Keratinocyte (primary cell): Measurements from ENCODE around the gene ECSCR. TPM values are rescaled to one million over a fixed set of nuclear protein-coding genes. Genes with fewer than 3 reads are reported as not detected.

Experiments used
- DNase-seq: peaks from one replicate; pipeline ENCODE4 v3.0.0-alpha.2; 2011; ENCODE audit warnings: low read depth, missing footprints, low spot score
- FAIRE-seq: peaks from 2 replicates; lab custom pipeline; 2011; peaks lifted over from hg19 to GRCh38; lab: Jason Lieb, UNC
- H2AFZ ChIP-seq: 2 replicates; pipeline ENCODE4 v1.6.0; 2012; ENCODE audit warnings: low read length, control low read depth, inconsistent platforms; ENCODE audit not compliant: control insufficient read depth
- H3K27ac ChIP-seq: 2 replicates; pipeline ENCODE4 v1.5.1; 2011; ENCODE audit warnings: low read length; ENCODE audit not compliant: control insufficient read depth, insufficient read depth
- H3K27me3 ChIP-seq: 3 replicates; pipeline ENCODE4 v1.6.0; 2011; ENCODE audit warnings: low read length; ENCODE audit not compliant: control insufficient read depth, insufficient read depth; ENCODE audit errors: extremely low read depth
- H3K36me3 ChIP-seq, 2 experiments: 2 replicates in 1 of 2; 3 replicates in 1 of 2; pipeline ENCODE4 v1.5.1; 2011; ENCODE audit warnings: low read length in 2 of 2, mild to moderate bottlenecking in 1 of 2; ENCODE audit not compliant: control insufficient read depth in 2 of 2, insufficient read depth in 2 of 2; ENCODE audit errors: extremely low read depth in 1 of 2
- H3K4me1 ChIP-seq: 3 replicates; pipeline ENCODE4 v1.5.1; 2011; ENCODE audit warnings: low read length; ENCODE audit not compliant: control insufficient read depth, insufficient read depth; ENCODE audit errors: extremely low read depth
- H3K4me2 ChIP-seq: 3 replicates; pipeline ENCODE4 v1.6.0; 2011; ENCODE audit warnings: low read depth, low read length; ENCODE audit not compliant: control insufficient read depth, insufficient read depth; ENCODE audit errors: extremely low read depth
- H3K4me3 ChIP-seq, 3 experiments: fragments of 200-600 bp in 1 of 3; sonication (generic) in 1 of 3; 2 replicates in 2 of 3; 3 replicates in 1 of 3; pipeline ENCODE4 v1.5.1; 2011 to 2016; ENCODE audit warnings: low read length in 3 of 3, mild to moderate bottlenecking in 3 of 3, control low read depth in 2 of 3, inconsistent platforms in 1 of 3, low read depth in 1 of 3, mixed read lengths in 1 of 3, mixed run types in 1 of 3, moderate library complexity in 1 of 3; ENCODE audit not compliant: control insufficient read depth in 2 of 3, insufficient read depth in 2 of 3; ENCODE audit errors: extremely low read depth in 1 of 3
- H3K79me2 ChIP-seq: 2 replicates; pipeline ENCODE4 v1.6.0; 2012; ENCODE audit warnings: low read length; ENCODE audit not compliant: control insufficient read depth, insufficient read depth
- H3K9ac ChIP-seq: 3 replicates; pipeline ENCODE4 v1.6.0; 2011; ENCODE audit warnings: low read length; ENCODE audit not compliant: control insufficient read depth, insufficient read depth; ENCODE audit errors: extremely low read depth
- H3K9me1 ChIP-seq: 3 replicates; pipeline ENCODE4 v1.6.0; 2011; ENCODE audit warnings: low read length; ENCODE audit not compliant: control insufficient read depth, insufficient read depth; ENCODE audit errors: extremely low read depth
- H3K9me3 ChIP-seq: 2 replicates; pipeline ENCODE4 v1.5.1; 2012; ENCODE audit warnings: low read depth, low read length; ENCODE audit not compliant: control insufficient read depth
- H4K20me1 ChIP-seq: 3 replicates; pipeline ENCODE4 v1.6.0; 2011; ENCODE audit warnings: low read length; ENCODE audit not compliant: control insufficient read depth, insufficient read depth; ENCODE audit errors: extremely low read depth
- CTCF ChIP-seq, 3 experiments: IDR thresholded peaks in 1 of 3; conservative IDR thresholded peaks in 1 of 3; optimal IDR thresholded peaks in 1 of 3; 2 replicates in 2 of 3; 3 replicates in 1 of 3; pipeline versions ENCODE3 to v1.5.1; 2011; ENCODE audit warnings: low read length in 3 of 3, mild to moderate bottlenecking in 3 of 3, moderate library complexity in 2 of 3, control low read depth in 1 of 3, inconsistent platforms in 1 of 3; ENCODE audit not compliant: insufficient read depth in 2 of 3; ENCODE audit errors: extremely low read depth in 1 of 3
- EZH2 ChIP-seq: IDR thresholded peaks from one replicate; pipeline ENCODE4 v1.6.1; 2012; ENCODE audit warnings: inconsistent platforms, mild to moderate bottlenecking, low read length, moderate library complexity
- dilution Hi-C: fragments of 300-500 bp; cut with MboI; formaldehyde crosslinking; loops from one replicate; pipeline ENCODE4 v1.7.0; 2020; ENCODE audit warnings: low sequenced_read_pairs; ENCODE audit not compliant: extremely low pct_ligation_motif_present
- polyA plus RNA-seq, 5 experiments: library from polyadenylated mRNA; depleted of rRNA in 3 of 5; stranded (reverse) in 3 of 5; stranded (forward) in 1 of 5; unstranded in 1 of 5; fragments of >200 nt; gene quantifications; 1 replicate in 1 of 5; 2 replicates in 3 of 5; 3 replicates in 1 of 5; pipeline versions ENCODE4 v1.2.1 to v1.2.3, GENCODE V29; 2011 to 2012; ENCODE audit warnings: missing spikeins in 2 of 5, low read depth in 1 of 5, low replicate concordance in 1 of 5

The ECSCR gene
- polyA plus RNA-seq, 1 donor (not counting 4 experiments of a cell fraction or from before 2014, with no cell fraction given), result not detected

- Histone ChIP-seq H3K4me3 (no peak overlapping the region), H3K36me3 (no peaks in the 10 kb centered on the region), H4K20me1 (no peaks in the 10 kb centered on the region), H3K4me2 (peak overlapping the region; percentile 23), H3K27me3 (no peaks in the 10 kb centered on the region), H3K9me3 (no peaks in the 10 kb centered on the region), H3K9me1 (no peaks in the 10 kb centered on the region), H2AFZ (peak overlapping the region; percentile 7), H3K9ac (no peak overlapping the region), H3K27ac (peak overlapping the region; percentile 84), H3K79me2 (no peaks in the 10 kb centered on the region), H3K4me1 (peaks cover 34% of the 10 kb centered on the region)
- TF ChIP-seq EZH2, result no peak
- TF ChIP-seq CTCF (optimal IDR thresholded peaks at IDR 0.05 in 1 of 3, IDR thresholded peaks at IDR 0.05 in 1 of 3, conservative IDR thresholded peaks at IDR 0.05 in 1 of 3; ENCODE audit: extremely low read depth in 1 of 3, insufficient read depth in 2 of 3, low read length in 3 of 3), result no peak
- DNase-seq (no peak), FAIRE-seq (no peak)
- dilution Hi-C loops, result no loop called here
Observed at GRCh38 chr5:139413963-139414362, 48.6 kb downstream of the ECSCR start.

- H3K79me2 ChIP-seq, result no peaks in the 10 kb centered on the region
- H2AFZ ChIP-seq, result no peak overlapping the region
- H3K9me1 ChIP-seq, result no peaks in the 10 kb centered on the region
- FAIRE-seq (no peak), DNase-seq (no peak)
- no peaks in the 10 kb centered on the region for H4K20me1 ChIP-seq
- TF ChIP-seq CTCF (optimal IDR thresholded peaks at IDR 0.05 in 1 of 3, IDR thresholded peaks at IDR 0.05 in 1 of 3, conservative IDR thresholded peaks at IDR 0.05 in 1 of 3; ENCODE audit: extremely low read depth in 1 of 3, insufficient read depth in 2 of 3, low read length in 3 of 3) (no peak), EZH2 (no peak)
- no peak overlapping the region for H3K4me3 ChIP-seq
- no peak overlapping the region for H3K9ac ChIP-seq
- H3K4me1 ChIP-seq, result peaks cover 34% of the 10 kb centered on the region
- dilution Hi-C loops, result no loop called here
- H3K36me3 ChIP-seq, result no peaks in the 10 kb centered on the region
- no peak overlapping the region for H3K4me2 ChIP-seq
- no peaks in the 10 kb centered on the region for H3K9me3 ChIP-seq
- no peak overlapping the region for H3K27ac ChIP-seq
- H3K27me3 ChIP-seq, result no peaks in the 10 kb centered on the region
Observed at GRCh38 chr5:139413153-139413552, 49.4 kb downstream of the ECSCR start.
